ENCODE data around the gene CNOT9.
"Not testable (repeated sequence)": the region's sequence is repeated elsewhere in the genome, so short reads cannot be mapped to it uniquely, and the experiment has no call there.

CNOT9 gene

DNA sequence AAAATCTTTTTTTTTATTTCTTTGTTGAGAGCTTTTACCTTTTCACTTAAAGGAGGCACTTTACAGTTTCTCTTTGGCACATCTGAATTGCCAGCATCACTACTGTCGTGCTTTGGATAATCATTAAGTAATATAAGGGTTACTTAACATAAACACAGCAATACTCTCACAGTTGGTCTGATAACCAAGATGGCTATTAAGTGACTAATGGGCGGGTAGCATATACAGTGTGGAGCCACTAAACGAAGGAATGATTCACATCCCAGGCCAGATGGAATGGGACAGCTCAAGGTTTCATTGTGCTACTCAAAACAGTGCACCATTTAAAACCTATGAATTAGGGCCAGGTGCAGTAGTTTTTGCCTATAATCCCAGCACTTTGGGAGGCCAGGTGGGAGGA, 28.6 kb upstream of the CNOT9 start:
- DNase-seq (ENCODE audit: low read depth in 2 of 2), result peak in 1 of 2 donors; percentile 4
- no peak for TF ChIP-seq CTCF (IDR thresholded peaks at IDR 0.05; ENCODE audit: low read depth, low read length)
- no peak overlapping the region for H3K4me3 ChIP-seq (replicated peaks in 1 of 2; ENCODE audit: low read depth in 2 of 2, low read length in 2 of 2)

DNA sequence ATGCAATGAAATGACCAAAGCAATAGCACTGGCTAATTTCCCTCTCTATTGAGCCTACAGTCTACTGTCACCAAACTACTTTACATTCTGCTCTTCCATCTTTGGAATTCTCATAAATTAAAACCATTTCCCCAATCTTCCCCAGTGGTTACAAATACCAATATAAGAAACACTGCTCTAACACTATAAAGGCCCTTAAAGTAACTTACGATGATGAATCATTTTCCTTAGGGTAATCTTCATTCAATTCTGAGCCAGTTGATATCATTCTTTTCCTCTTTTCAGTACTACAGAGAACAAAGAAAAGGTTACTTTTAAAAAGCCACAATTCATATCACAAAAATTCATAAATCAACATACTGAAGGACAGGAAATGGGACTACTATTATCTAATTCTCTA, 22.6 kb upstream of the CNOT9 start:
- no peak for TF ChIP-seq CTCF (IDR thresholded peaks at IDR 0.05; ENCODE audit: low read depth, low read length)
- no peak for DNase-seq (ENCODE audit: low read depth in 2 of 2)
- no peak overlapping the region for H3K4me3 ChIP-seq (replicated peaks in 1 of 2; ENCODE audit: low read depth in 2 of 2, low read length in 2 of 2)

- TF ChIP-seq CTCF (IDR thresholded peaks at IDR 0.05; ENCODE audit: low read depth, low read length), result no peak
- H3K4me3 ChIP-seq (replicated peaks in 1 of 2; ENCODE audit: low read depth in 2 of 2, low read length in 2 of 2), result no peak overlapping the region
- no peak for DNase-seq (ENCODE audit: low read depth in 2 of 2)
Observed at GRCh38 chr2:218547511-218547910, 21.1 kb upstream of the CNOT9 start.

- H3K4me3 ChIP-seq (replicated peaks in 1 of 2; ENCODE audit: low read depth in 2 of 2, low read length in 2 of 2), result no peak overlapping the region
- no peak for DNase-seq (ENCODE audit: low read depth in 2 of 2)
- TF ChIP-seq CTCF (IDR thresholded peaks at IDR 0.05; ENCODE audit: low read depth, low read length), result no peak
Observed at GRCh38 chr2:218547978-218548377, 20.7 kb upstream of the CNOT9 start.

DNA sequence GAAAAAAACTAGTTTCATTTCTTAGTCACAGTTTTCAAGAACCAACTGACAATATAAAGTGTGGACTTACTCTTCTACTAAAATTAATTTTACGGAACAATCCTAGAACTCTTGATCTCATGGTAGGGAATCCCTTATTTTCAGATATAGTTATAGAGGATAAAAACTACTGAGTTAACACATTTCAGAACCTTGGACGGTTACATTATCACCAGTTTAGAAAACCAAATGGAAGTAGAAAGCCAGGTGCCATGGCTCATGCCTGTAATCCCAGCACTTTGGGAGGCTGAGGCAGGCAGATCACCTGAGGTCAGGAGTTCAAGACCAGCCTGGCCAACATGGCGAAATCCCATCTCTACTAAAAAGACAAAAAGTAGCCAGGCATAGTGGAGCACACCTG, 14.4 kb upstream of the CNOT9 start:
- not testable (repeated sequence) for DNase-seq (ENCODE audit: low read depth in 2 of 2); H3K4me3 ChIP-seq (replicated peaks in 1 of 2; ENCODE audit: low read depth in 2 of 2, low read length in 2 of 2)

- no peak for TF ChIP-seq CTCF (IDR thresholded peaks at IDR 0.05; ENCODE audit: low read depth, low read length)
- H3K4me3 ChIP-seq (replicated peaks in 1 of 2; ENCODE audit: low read depth in 2 of 2, low read length in 2 of 2), result no peak overlapping the region
- DNase-seq (ENCODE audit: low read depth in 2 of 2), result no peak
Observed at GRCh38 chr2:218555527-218555926, 13.1 kb upstream of the CNOT9 start.

GRCh38 chr2:218557941-218558340, 10.7 kb upstream of the CNOT9 start:
- peak in 1 of 2 donors; percentile 2 for DNase-seq (ENCODE audit: low read depth in 2 of 2)
- TF ChIP-seq CTCF (IDR thresholded peaks at IDR 0.05; ENCODE audit: low read depth, low read length), result no peak
- no peak overlapping the region for H3K4me3 ChIP-seq (replicated peaks in 1 of 2; ENCODE audit: low read depth in 2 of 2, low read length in 2 of 2)

Measured in cardiac fibroblast (primary cell).